MM.1S (cell line): ENCODE measurements around the gene FGF14.

ENCODE experiments used
- CTCF ChIP-seq: fragments of 300-600 bp; sonication (generic); IDR thresholded peaks from 2 replicates; pipeline ENCODE4 v1.5.1; 2016; ENCODE audit warnings: antibody characterized with exemption, low read length, mixed read lengths
- EZH2 ChIP-seq: fragments of 300-600 bp; sonication (generic); optimal IDR thresholded peaks from 2 replicates; pipeline ENCODE3; 2017; ENCODE audit warnings: low read depth, mild to moderate bottlenecking, antibody characterized with exemption, low read length, mixed read lengths

- TF ChIP-seq EZH2 (no peak), CTCF (no peak)
Observed at GRCh38 chr13:102172406-102172805, 229.4 kb downstream of the FGF14 start.
